T-helper 1 cell treated with Interleukin-12 subunit alpha and Interleukin-12 subunit beta and Interleukin-4 antibody, amounts not matched to agents 30 μg/mL and 1 μg/mL, for 36 hours (primary cell): ENCODE measurements around the gene JPH4.

ENCODE experiments used
- H3K27ac Mint-ChIP-seq: one replicate; pipeline ENCODE4 v1.8.0; 2021; ENCODE audit warnings: mild to moderate bottlenecking, mixed read lengths
- H3K27me3 Mint-ChIP-seq: one replicate; pipeline ENCODE4 v1.8.0; 2021; ENCODE audit warnings: low read depth, mixed read lengths
- H3K36me3 Mint-ChIP-seq: one replicate; pipeline ENCODE4 v1.8.0; 2021; ENCODE audit warnings: low read depth, mixed read lengths
- H3K4me1 Mint-ChIP-seq: one replicate; pipeline ENCODE4 v1.8.0; 2021; ENCODE audit warnings: low read depth, mixed read lengths
- H3K4me3 Mint-ChIP-seq: one replicate; pipeline ENCODE4 v1.8.0; 2021; ENCODE audit warnings: mild to moderate bottlenecking, moderate library complexity, mixed read lengths
- H3K9me3 Mint-ChIP-seq: one replicate; pipeline ENCODE4 v1.8.0; 2021; ENCODE audit warnings: mixed read lengths

Gene JPH4

GRCh38 chr14:23557946-23558345 is 20.6 kb downstream of the JPH4 start:
- H3K9me3 Mint-ChIP-seq, result no peaks in the 10 kb centered on the region
- peak overlapping the region; percentile 80 for H3K27ac Mint-ChIP-seq
- H3K36me3 Mint-ChIP-seq, result peaks cover 28% of the 10 kb centered on the region
- H3K4me1 Mint-ChIP-seq, result peaks cover 26% of the 10 kb centered on the region
- peak overlapping the region; percentile 73 for H3K4me3 Mint-ChIP-seq
- no peaks in the 10 kb centered on the region for H3K27me3 Mint-ChIP-seq

GRCh38 chr14:23557521-23557920 is 21.1 kb downstream of the JPH4 start:
- H3K4me1 Mint-ChIP-seq, result peaks cover 24% of the 10 kb centered on the region
- H3K36me3 Mint-ChIP-seq, result peaks cover 26% of the 10 kb centered on the region
- H3K9me3 Mint-ChIP-seq, result no peaks in the 10 kb centered on the region
- no peaks in the 10 kb centered on the region for H3K27me3 Mint-ChIP-seq
- peak overlapping the region; percentile 80 for H3K27ac Mint-ChIP-seq
- peak overlapping the region; percentile 73 for H3K4me3 Mint-ChIP-seq

GRCh38 chr14:23556700-23557440 is 21.7 kb downstream of the JPH4 start:
- peak overlapping the region; percentile 88 for H3K27ac Mint-ChIP-seq
- H3K9me3 Mint-ChIP-seq, result no peaks in the 10 kb centered on the region
- H3K4me1 Mint-ChIP-seq, result peaks cover 25% of the 10 kb centered on the region
- no peaks in the 10 kb centered on the region for H3K27me3 Mint-ChIP-seq
- H3K4me3 Mint-ChIP-seq, result peak overlapping the region; percentile 92
- H3K36me3 Mint-ChIP-seq, result peaks cover 25% of the 10 kb centered on the region

- H3K4me1 Mint-ChIP-seq, result peaks cover 26% of the 10 kb centered on the region
Observed at GRCh38 chr14:23555882-23556699, 22.5 kb downstream of the JPH4 start, which contains the start of gene THTPA. THTPA (plus strand) TSS chr14:23556271; CDS start chr14:23556758, 487 bp downstream.

GRCh38 chr14:23555533-23555881 is 23.1 kb downstream of the JPH4 start:
- Mint-ChIP-seq H3K27me3 (no peaks in the 10 kb centered on the region), H3K27ac (peak overlapping the region; percentile 88), H3K36me3 (peaks cover 16% of the 10 kb centered on the region), H3K4me1 (peaks cover 26% of the 10 kb centered on the region), H3K4me3 (peak overlapping the region; percentile 92), H3K9me3 (no peaks in the 10 kb centered on the region)

More at GRCh38 chr14:23555882-23556699, 22.5 kb downstream of the JPH4 start, which contains the start of gene THTPA:
- peaks cover 20% of the 10 kb centered on the region for H3K36me3 Mint-ChIP-seq
- H3K9me3 Mint-ChIP-seq, result no peaks in the 10 kb centered on the region
- H3K27me3 Mint-ChIP-seq, result no peaks in the 10 kb centered on the region
- H3K4me3 Mint-ChIP-seq, result peak within 1 kb of the TSS; percentile 92
- peak within 1 kb of the TSS; percentile 88 for H3K27ac Mint-ChIP-seq

GRCh38 chr14:23551266-23552028 is 27.1 kb downstream of the JPH4 start, which contains the start of gene ZFHX2:
ZFHX2 (minus strand) TSS chr14:23551765; CDS start chr14:23535325, 16,440 bp downstream.
- no peak within 1 kb of the TSS for H3K4me3 Mint-ChIP-seq
- peak within 1 kb of the TSS; percentile 95 for H3K27ac Mint-ChIP-seq
- peaks cover 14% of the 10 kb centered on the region for H3K4me1 Mint-ChIP-seq
- H3K36me3 Mint-ChIP-seq, result no peaks in the 10 kb centered on the region
- no peaks in the 10 kb centered on the region for H3K27me3 Mint-ChIP-seq
- H3K9me3 Mint-ChIP-seq, result no peaks in the 10 kb centered on the region

GRCh38 chr14:23550812-23551265 is 27.8 kb downstream of the JPH4 start:
- peak overlapping the region; percentile 95 for H3K27ac Mint-ChIP-seq
- no peaks in the 10 kb centered on the region for H3K36me3 Mint-ChIP-seq
- H3K9me3 Mint-ChIP-seq, result no peaks in the 10 kb centered on the region
- H3K27me3 Mint-ChIP-seq, result no peaks in the 10 kb centered on the region
- peaks cover 10% of the 10 kb centered on the region for H3K4me1 Mint-ChIP-seq
- H3K4me3 Mint-ChIP-seq, result no peak overlapping the region

- no peaks in the 10 kb centered on the region for H3K27me3 Mint-ChIP-seq
- H3K27ac Mint-ChIP-seq, result no peak overlapping the region
- H3K9me3 Mint-ChIP-seq, result no peaks in the 10 kb centered on the region
- H3K4me3 Mint-ChIP-seq, result no peak overlapping the region
- peaks cover 6% of the 10 kb centered on the region for H3K4me1 Mint-ChIP-seq
- no peaks in the 10 kb centered on the region for H3K36me3 Mint-ChIP-seq
Observed at GRCh38 chr14:23550131-23550811, 28.3 kb downstream of the JPH4 start.

- Mint-ChIP-seq H3K27me3 (no peaks in the 10 kb centered on the region), H3K27ac (no peak overlapping the region), H3K4me1 (peaks cover 2% of the 10 kb centered on the region), H3K4me3 (no peak overlapping the region), H3K9me3 (no peaks in the 10 kb centered on the region), H3K36me3 (no peaks in the 10 kb centered on the region)
Observed at GRCh38 chr14:23548351-23549318, 30.0 kb downstream of the JPH4 start.

- Mint-ChIP-seq H3K27me3 (no peaks in the 10 kb centered on the region), H3K4me1 (peaks cover 2% of the 10 kb centered on the region), H3K36me3 (no peaks in the 10 kb centered on the region), H3K4me3 (no peak overlapping the region), H3K27ac (no peak overlapping the region), H3K9me3 (no peaks in the 10 kb centered on the region)
Observed at GRCh38 chr14:23547924-23548323, 30.7 kb downstream of the JPH4 start.

- Mint-ChIP-seq H3K9me3 (no peaks in the 10 kb centered on the region), H3K4me3 (no peak overlapping the region)
Observed at GRCh38 chr14:23546450-23547035, 32.0 kb downstream of the JPH4 start.

GRCh38 chr14:23545740-23546365 is 32.7 kb downstream of the JPH4 start:
- H3K27ac Mint-ChIP-seq, result no peak overlapping the region
- no peaks in the 10 kb centered on the region for H3K36me3 Mint-ChIP-seq
- no peak overlapping the region for H3K4me3 Mint-ChIP-seq
- H3K4me1 Mint-ChIP-seq, result no peaks in the 10 kb centered on the region
- H3K9me3 Mint-ChIP-seq, result no peaks in the 10 kb centered on the region
- no peaks in the 10 kb centered on the region for H3K27me3 Mint-ChIP-seq

More at GRCh38 chr14:23546450-23547035, 32.0 kb downstream of the JPH4 start:
- H3K4me1 Mint-ChIP-seq, result no peaks in the 10 kb centered on the region
- H3K27ac Mint-ChIP-seq, result no peak overlapping the region
- no peaks in the 10 kb centered on the region for H3K36me3 Mint-ChIP-seq
- H3K27me3 Mint-ChIP-seq, result no peaks in the 10 kb centered on the region
